Fibroblast of lung (primary cell): ENCODE measurements around the gene C12orf43.

Experiments used
- EZH2 ChIP-seq: IDR thresholded peaks from 2 replicates; pipeline ENCODE4 v1.5.1; 2012; ENCODE audit warnings: low read length, control low read depth, mild to moderate bottlenecking; ENCODE audit errors: missing control alignments
- TF ChIP-seq, protein P1 (sequence below), 2 donors: IDR thresholded peaks in 1 of 2; conservative IDR thresholded peaks in 1 of 2; 1 replicate in 1 of 2; 2 replicates in 1 of 2; pipeline ENCODE4 v1.5.1; 2011 to 2012; ENCODE audit warnings: low read length in 2 of 2, control low read depth in 1 of 2, inconsistent platforms in 1 of 2, low read depth in 1 of 2, mild to moderate bottlenecking in 1 of 2

DNA sequence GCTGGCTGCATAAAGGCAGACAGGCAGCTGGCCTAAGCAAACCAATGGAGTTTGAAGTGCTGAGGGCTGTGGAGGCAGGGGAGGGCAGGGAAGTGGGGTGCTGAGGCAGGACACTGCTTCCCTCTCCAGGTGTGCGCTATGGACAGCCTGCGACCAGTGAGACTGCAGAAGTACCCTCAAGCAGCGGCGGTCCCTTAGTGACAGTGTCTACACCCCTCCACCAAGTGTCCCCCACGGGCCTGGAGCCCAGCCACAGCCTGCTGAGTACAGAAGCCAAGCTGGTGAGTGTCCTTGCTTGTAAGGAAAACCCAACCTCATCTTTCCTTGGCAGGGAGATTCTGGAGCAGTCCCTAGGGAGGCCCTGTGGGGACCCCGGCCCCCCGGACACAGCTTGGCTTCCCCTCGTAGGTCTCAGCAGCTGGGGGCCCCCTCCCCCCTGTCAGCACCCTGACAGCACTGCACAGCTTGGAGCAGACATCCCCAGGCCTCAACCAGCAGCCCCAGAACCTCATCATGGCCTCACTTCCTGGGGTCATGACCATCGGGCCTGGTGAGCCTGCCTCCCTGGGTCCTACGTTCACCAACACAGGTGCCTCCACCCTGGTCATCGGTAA, 20.0 kb downstream of the C12orf43 start:
- TF ChIP-seq, protein P1, sequence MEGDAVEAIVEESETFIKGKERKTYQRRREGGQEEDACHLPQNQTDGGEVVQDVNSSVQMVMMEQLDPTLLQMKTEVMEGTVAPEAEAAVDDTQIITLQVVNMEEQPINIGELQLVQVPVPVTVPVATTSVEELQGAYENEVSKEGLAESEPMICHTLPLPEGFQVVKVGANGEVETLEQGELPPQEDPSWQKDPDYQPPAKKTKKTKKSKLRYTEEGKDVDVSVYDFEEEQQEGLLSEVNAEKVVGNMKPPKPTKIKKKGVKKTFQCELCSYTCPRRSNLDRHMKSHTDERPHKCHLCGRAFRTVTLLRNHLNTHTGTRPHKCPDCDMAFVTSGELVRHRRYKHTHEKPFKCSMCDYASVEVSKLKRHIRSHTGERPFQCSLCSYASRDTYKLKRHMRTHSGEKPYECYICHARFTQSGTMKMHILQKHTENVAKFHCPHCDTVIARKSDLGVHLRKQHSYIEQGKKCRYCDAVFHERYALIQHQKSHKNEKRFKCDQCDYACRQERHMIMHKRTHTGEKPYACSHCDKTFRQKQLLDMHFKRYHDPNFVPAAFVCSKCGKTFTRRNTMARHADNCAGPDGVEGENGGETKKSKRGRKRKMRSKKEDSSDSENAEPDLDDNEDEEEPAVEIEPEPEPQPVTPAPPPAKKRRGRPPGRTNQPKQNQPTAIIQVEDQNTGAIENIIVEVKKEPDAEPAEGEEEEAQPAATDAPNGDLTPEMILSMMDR (conservative IDR thresholded peaks at IDR 0.05 in 1 of 2, IDR thresholded peaks at IDR 0.05 in 1 of 2; ENCODE audit: low read depth in 1 of 2, low read length in 2 of 2): no peak
- TF ChIP-seq EZH2: no peak
